GM21360 (cell line): ENCODE measurements around the gene CASP1.
A peak's percentile ranks its signal among the peaks of the same experiment; 100 is the strongest.
"Not testable (repeated sequence)": the region's sequence is repeated elsewhere in the genome, so short reads cannot be mapped to it uniquely, and the experiment has no call there.

Source experiments
- ATAC-seq: cut with Tn5 transposase; IDR thresholded peaks from one replicate; pipeline ENCODE4 v1.9.1; 2021; ENCODE audit warnings: mild to moderate bottlenecking, moderate library complexity; ENCODE audit not compliant: unreplicated experiment

Gene CASP1

DNA sequence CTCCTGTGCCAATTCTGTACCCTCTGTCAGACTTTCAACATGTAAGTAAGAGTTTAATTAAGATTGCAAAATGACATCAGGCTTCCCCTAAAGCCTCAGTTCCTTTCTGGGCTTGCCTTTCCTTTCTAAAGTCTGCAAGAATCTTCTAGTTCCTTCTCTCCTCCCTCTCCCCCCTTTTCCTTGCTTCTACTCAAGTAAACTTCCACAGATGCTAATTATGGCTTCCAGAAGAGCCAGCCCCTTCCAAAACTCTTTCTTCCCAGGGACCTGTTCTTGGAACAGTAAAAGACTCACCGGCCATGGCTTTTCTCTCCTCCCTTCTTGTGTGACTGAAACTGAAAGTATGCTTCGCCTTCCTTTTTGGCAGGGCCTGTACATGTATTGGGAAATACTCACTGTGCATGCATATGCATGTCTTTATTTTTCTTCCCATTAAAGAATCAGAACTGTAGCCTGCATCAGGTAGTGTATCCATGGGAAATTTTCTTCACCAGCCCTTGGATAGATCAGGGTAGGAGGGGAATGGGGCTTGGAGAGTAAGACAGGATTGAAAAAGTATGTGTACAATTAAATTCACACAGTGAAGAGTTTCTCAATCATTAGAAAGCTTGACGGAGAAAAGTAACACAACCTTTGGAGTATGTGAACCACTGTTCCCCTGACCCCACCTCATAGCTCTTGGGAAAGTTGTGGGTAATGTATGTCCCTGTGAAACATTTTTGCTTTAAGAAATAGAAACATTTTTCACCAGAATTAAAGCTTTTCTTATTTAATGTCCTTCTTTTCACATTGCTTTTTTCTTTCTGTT, at the start of gene CASP1:
CASP1 (minus strand) TSS at position 332 of the 808 bp plus-strand sequence; CDS start at position 301, 31 bp downstream.
- ATAC-seq: peak; percentile 95

DNA sequence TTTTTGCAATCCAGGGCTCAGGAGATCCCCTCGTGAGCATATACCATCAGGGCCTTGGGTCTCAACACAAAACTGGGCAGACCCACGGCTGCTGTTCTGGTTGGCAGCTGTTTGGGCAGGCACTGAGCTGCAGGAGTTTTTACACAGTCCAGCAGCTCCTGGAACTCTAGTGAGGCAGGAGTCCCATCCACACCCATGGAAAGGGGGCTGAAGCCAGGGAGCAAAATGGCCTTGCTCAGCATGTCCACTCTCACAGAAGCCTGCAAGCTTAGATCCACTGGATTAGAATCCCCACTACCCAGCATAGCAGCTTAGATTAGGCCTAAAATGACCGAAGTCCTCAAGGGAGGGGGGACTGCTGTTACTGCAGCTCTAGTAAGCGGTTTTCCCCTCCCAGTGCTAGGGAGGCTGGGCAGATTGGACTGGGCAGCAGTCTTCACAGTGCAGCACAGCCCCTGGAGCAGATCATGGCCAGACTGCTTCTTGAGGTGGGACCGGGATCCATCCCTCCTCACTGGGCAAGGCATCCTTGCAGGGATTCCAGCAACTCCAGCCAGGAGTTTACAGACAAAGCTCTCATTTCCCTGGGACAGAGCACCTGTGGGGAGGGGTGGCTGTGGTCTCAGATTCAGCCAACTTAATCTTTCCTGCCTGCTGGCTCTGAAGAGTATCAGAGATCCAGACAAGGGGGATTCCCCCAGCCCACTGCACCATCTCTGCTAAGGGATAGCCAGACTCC, 46.6 kb upstream of the CASP1 start:
- no peak for ATAC-seq

DNA sequence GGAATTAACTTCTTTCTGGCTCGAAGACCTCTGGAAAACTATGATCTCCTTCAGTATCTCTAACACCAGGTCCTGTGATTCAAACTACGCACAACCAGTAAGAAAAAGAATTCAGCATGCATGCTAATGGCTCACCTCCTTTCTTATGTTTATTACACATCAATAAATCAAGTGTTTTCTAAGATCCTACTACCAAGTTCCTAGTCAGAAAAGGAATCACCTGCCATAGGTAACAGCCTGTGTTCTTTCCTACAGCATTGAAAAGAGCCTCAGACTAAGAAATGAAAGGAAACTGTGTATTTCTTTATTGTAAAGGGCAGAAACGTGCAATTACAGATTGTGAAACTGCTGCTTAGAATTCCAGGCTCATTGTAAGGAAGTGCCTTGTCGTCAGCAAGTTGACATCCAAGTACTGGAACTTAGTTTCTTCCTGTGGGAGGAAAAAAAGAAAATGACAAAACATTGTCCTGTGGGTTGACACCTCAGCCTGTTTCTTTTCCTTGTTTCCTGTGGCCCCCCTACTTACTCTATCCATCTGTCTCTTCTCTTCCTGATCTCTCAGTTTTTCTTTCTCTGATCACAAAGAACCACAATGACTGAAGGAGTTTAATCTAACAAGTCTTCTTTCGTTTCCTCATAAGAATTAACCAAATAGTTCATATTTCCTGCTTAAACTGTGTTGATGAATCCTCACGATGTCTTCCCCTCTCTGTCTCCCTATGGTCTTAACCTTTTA, 45.4 kb upstream of the CASP1 start:
- not testable (repeated sequence) for ATAC-seq

DNA sequence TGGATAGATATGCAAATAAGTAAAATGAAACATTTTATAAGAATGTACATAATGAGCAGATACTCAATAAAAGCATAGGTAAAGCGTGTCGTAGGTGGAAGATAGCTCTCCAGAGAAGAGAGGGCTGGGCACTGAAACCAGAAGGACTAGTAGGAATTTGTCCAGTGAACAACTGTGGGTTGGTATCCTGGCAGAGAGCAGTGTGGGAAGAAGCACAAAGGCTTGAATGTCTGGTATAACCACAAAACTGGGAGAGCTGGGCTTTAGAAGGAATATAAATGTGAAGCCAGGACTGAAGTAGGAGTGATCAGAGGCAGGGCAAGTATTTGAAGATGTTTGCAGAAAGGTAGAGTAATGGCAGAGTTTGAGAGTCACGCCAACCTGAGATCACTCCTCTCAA, 43.3 kb upstream of the CASP1 start:
- no peak for ATAC-seq

DNA sequence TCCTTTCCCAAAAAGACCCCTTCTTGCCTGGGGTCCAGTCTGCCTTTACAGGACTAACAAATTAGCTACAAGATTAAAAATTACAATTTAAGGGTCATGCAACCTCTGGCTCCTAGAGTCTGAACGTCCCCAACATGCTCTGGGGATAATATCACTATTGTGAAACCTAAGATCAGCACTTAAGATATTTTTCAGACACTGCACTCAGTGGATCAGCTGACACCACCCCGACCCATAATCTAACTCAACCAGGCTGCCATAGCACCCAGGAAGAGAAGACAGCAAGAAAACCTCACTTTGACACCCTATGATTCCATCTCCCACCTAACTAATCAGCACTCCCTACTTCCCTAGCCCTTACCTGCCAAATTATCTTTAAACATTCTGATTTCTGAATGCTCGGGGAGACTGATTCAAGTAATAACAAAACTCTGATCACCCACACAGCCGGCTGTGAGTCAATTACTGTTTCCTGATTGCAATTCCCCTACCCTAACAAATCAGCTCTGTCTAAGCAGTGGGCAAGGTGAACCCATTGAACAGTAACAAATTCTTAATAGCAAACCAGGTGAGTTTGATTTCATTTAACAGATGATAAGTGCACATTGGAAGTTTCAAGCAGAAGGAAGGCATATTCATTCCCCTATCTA, 42.3 kb upstream of the CASP1 start:
- peak; percentile 66 for ATAC-seq

- ATAC-seq: no peak
Measured at GRCh38 chr11:105074166-105074530, 39.2 kb upstream of the CASP1 start.

DNA sequence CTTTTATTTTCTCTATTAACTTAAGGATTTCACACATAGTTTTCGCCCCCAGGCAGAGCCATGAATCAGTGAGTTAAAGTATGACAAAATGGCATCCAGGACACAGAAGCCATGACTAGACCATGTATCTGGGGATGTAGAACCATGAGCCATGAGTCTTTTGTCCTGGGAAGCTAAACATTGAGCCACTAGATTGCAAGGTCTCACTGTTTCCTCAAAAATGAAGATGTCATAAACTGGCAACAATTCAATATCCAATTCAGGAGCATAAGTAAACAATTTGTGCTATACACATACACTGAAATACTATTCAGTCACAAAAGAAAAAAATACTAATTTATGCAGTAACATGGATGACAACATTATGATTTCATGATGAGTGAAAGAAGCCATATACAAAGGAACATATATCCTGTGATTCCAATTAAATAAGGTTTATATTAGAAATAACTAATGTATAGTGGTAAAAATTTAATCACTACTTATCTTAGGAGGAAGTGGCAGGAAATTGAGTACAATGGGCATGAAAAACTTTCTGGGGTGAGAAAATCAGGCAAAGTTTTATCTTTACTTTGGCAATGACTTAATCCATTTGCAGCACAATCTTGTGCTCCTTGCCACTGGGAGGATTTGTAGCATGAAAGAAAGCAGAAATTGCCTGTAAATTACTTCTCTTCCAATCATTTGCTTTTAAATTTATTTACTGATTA, 38.7 kb upstream of the CASP1 start:
- no peak for ATAC-seq

- not testable (repeated sequence) for ATAC-seq
Measured at GRCh38 chr11:105072080-105072479, 37.1 kb upstream of the CASP1 start.

GRCh38 chr11:105071089-105071732, 36.3 kb upstream of the CASP1 start:
- no peak for ATAC-seq

- no peak for ATAC-seq
Measured at GRCh38 chr11:105070306-105070705, 35.4 kb upstream of the CASP1 start.

DNA sequence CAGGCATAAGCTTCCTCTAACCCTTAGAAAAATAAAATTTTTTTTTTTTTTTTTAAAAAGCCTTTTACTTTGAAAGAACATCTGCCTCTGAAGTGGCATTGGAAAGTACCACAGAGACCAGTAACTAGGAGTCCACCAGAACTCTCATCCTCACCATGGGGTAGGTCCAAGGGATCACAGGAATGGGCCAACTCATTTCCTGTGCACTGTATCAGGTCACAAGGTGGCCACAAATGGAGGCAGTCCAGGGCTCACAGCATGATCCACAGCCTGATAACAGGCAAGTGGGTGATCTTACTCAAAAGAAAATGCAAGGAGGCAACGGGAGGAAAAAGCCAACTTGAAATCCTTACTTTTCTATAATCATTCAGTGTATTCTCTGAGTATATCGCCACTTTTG, 34.8 kb upstream of the CASP1 start:
- ATAC-seq: not testable (repeated sequence)

DNA sequence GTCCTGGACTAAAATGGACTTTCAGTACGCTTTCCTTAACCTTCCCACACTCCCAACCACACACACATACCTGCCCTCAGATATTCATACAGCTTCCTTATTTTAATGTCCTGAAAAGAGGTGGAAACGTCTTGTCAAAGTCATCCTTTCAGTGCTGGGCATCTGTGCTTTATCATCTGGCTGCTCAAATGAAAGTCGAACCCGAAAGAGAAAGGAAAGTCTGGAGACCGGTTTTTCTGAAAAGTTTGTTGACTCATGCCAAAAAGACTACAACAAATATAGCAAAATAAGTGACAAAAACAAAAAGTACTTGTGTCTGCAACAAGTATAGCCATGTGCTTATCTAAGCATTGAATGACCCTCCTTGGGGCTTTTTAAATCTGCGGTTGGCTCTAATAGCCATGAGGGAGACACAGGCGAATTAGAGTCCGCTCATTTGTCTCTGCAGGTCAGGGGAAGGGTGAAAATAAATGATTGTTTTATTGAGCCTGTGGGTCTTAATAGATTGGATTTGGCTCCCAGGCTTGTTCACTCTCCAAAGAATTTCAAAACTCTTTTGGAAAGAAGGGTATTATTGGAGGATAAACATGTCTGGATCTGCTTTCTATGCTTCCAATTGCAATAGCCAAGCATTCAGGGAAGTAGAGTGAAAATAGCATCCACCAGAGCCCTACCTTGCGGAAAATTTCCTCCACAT, 28.4 kb upstream of the CASP1 start:
- not testable (repeated sequence) for ATAC-seq

GRCh38 chr11:105057432-105057831, 22.5 kb upstream of the CASP1 start:
- no peak for ATAC-seq

GRCh38 chr11:105056446-105056845, 21.5 kb upstream of the CASP1 start:
- no peak for ATAC-seq

- no peak for ATAC-seq
Measured at GRCh38 chr11:105054723-105055493, 20.0 kb upstream of the CASP1 start.

GRCh38 chr11:105052487-105052886, 17.5 kb upstream of the CASP1 start:
- ATAC-seq: no peak

GRCh38 chr11:105051559-105051958, 16.6 kb upstream of the CASP1 start:
- no peak for ATAC-seq

DNA sequence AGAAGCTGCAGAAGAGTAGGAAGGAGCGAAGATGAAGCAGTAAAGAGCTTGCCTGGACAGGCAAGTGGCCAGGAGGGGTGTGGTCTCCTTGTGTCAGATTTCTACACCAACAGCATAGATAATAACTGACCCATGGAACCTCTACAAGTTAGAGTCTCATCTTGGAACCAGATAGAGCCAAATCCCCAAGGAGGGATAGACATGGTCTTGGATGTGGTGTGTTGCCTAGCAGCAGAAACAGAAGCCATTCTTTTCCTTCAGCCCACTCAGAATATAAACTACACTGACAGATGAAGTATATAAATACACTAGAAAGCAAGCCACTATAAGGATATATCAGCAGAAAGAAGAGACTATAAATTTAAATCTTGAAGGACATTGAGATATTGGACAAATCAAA, 14.5 kb upstream of the CASP1 start:
- no peak for ATAC-seq
